Neuronal stem cell (in vitro differentiated cells): ENCODE measurements around the gene MAD1L1.
A peak's percentile ranks its signal among the peaks of the same experiment; 100 is the strongest.

ENCODE experiments used
- DNase-seq: peaks from one replicate; pipeline ENCODE4 v3.0.0-alpha.2; 2013; ENCODE audit warnings: low spot score
- H2AFZ ChIP-seq: one replicate; pipeline ENCODE4 v1.6.1; 2013; ENCODE audit warnings: mild to moderate bottlenecking, low read length, inconsistent platforms
- H2AK5ac ChIP-seq: 2 replicates; pipeline ENCODE4 v1.6.1; 2013; ENCODE audit warnings: low read depth, mild to moderate bottlenecking, inconsistent platforms, low read length, moderate library complexity, mixed read lengths
- H2BK120ac ChIP-seq: 2 replicates; pipeline ENCODE4 v1.6.1; 2013; ENCODE audit warnings: low read depth, mild to moderate bottlenecking, inconsistent platforms, low read length, moderate library complexity, mixed read lengths
- H2BK12ac ChIP-seq: one replicate; pipeline ENCODE4 v1.6.1; 2013; ENCODE audit warnings: low read length, inconsistent platforms
- H2BK15ac ChIP-seq: 2 replicates; pipeline ENCODE4 v1.6.1; 2013; ENCODE audit warnings: mild to moderate bottlenecking, low read length, inconsistent platforms, mixed read lengths
- H2BK5ac ChIP-seq: one replicate; pipeline ENCODE4 v1.6.1; 2013; ENCODE audit warnings: inconsistent platforms, mild to moderate bottlenecking, low read length, moderate library complexity
- H3K14ac ChIP-seq: one replicate; pipeline ENCODE4 v1.6.1; 2013; ENCODE audit warnings: low read length, inconsistent platforms
- H3K18ac ChIP-seq: 2 replicates; pipeline ENCODE4 v1.6.1; 2013; ENCODE audit warnings: low read length, inconsistent platforms
- H3K23ac ChIP-seq: 2 replicates; pipeline ENCODE4 v1.6.1; 2013; ENCODE audit warnings: low read depth, mild to moderate bottlenecking, mixed read lengths, low read length, inconsistent platforms; ENCODE audit not compliant: poor library complexity
- H3K27ac ChIP-seq: replicated peaks from 3 replicates; pipeline ENCODE4 v1.5.1; 2013; ENCODE audit warnings: low read length, inconsistent platforms
- H3K27me3 ChIP-seq, 3 experiments: 2 replicates each; pipeline ENCODE4 v1.6.1; 2013; ENCODE audit warnings: low read length in 3 of 3, mild to moderate bottlenecking in 2 of 3, inconsistent platforms in 1 of 3, low read depth in 1 of 3, mixed read lengths in 1 of 3, moderate library complexity in 1 of 3; ENCODE audit not compliant: control insufficient read depth in 3 of 3, insufficient read depth in 3 of 3
- H3K36me3 ChIP-seq, 2 donors: replicated peaks in 1 of 2; 2 replicates each; pipeline ENCODE4 v1.6.1; 2013; ENCODE audit warnings: low read length in 2 of 2; ENCODE audit not compliant: control insufficient read depth in 2 of 2, insufficient read depth in 2 of 2
- H3K4ac ChIP-seq: 2 replicates; pipeline ENCODE4 v1.6.1; 2013; ENCODE audit warnings: inconsistent platforms, mild to moderate bottlenecking, low read length, moderate library complexity
- H3K4me1 ChIP-seq, 2 donors: 1 replicate in 1 of 2; 2 replicates in 1 of 2; pipeline ENCODE4 v1.6.1; 2013; ENCODE audit warnings: low read length in 2 of 2, low read depth in 1 of 2; ENCODE audit not compliant: control insufficient read depth in 2 of 2, insufficient read depth in 1 of 2
- H3K4me2 ChIP-seq: one replicate; pipeline ENCODE4 v1.6.1; 2013; ENCODE audit warnings: mild to moderate bottlenecking, low read length, inconsistent platforms; ENCODE audit not compliant: insufficient read depth, poor library complexity, severe bottlenecking
- H3K4me3 ChIP-seq, 2 donors: 2 replicates each; pipeline ENCODE4 v1.5.1; 2013; ENCODE audit warnings: low read length in 2 of 2, mild to moderate bottlenecking in 2 of 2, inconsistent platforms in 1 of 2, moderate library complexity in 1 of 2
- H3K79me1 ChIP-seq: one replicate; pipeline ENCODE4 v1.6.1; 2013; ENCODE audit warnings: low read depth, mild to moderate bottlenecking, inconsistent platforms, low read length, moderate library complexity
- H3K9ac ChIP-seq: one replicate; pipeline ENCODE4 v1.6.1; 2013; ENCODE audit warnings: mild to moderate bottlenecking, low read depth, low read length, inconsistent platforms; ENCODE audit not compliant: poor library complexity
- H3K9me3 ChIP-seq, 2 donors: replicated peaks in 1 of 2; 2 replicates each; pipeline versions ENCODE3 to v1.6.1; 2013; ENCODE audit warnings: low read length in 2 of 2, mild to moderate bottlenecking in 2 of 2, inconsistent platforms in 1 of 2, low read depth in 1 of 2, mixed read lengths in 1 of 2, moderate library complexity in 1 of 2; ENCODE audit not compliant: control insufficient read depth in 2 of 2, insufficient read depth in 1 of 2
- H4K8ac ChIP-seq: one replicate; pipeline ENCODE4 v1.6.1; 2013; ENCODE audit warnings: low read depth, mild to moderate bottlenecking, inconsistent platforms, low read length, moderate library complexity
- H4K91ac ChIP-seq: one replicate; pipeline ENCODE4 v1.6.1; 2013; ENCODE audit warnings: low read length, low read depth, mild to moderate bottlenecking, inconsistent platforms; ENCODE audit not compliant: poor library complexity
- WGBS, 2 donors: extraction: QIAGEN DNeasy Blood & Tissue Kit; methylation state at CpG; one replicate each; pipeline ENCODE4 v1.1.7; 2013; ENCODE audit warnings: missing lambda C conversion rate in 2 of 2, mixed read lengths in 1 of 2; ENCODE audit not compliant: insufficient read length in 2 of 2, insufficient replicate concordance in 1 of 2; ENCODE audit errors: extremely low coverage in 2 of 2; 5-methylcytosine and 5-hydroxymethylcytosine counted together

The MAD1L1 gene

DNA sequence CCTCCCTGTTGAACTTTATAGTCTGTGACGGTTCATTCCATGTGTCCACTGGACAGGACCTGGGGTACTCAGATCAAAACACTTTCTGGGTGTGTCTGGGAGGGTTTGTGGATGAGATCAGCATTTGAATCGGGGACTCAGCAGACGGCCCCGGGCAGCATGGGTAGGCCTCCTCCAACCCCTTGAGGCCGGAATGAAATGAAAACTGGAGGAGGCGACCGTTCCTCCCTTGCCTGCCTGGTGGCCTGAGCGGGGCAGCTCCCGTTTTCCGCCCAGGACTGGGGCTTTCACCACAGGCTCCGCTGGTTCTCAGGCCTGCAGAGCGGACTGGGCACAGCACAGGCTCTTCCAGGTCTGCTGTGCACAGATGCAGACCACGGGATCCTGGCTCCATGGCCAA, 247.7 kb downstream of the MAD1L1 start:
- H2BK12ac ChIP-seq, result no peak overlapping the region
- no peak overlapping the region for H3K23ac ChIP-seq
- H3K18ac ChIP-seq, result no peak overlapping the region
- H3K4me2 ChIP-seq, result no peak overlapping the region
- H3K79me1 ChIP-seq, result peaks cover 10% of the 10 kb centered on the region
- no peak overlapping the region for H3K14ac ChIP-seq
- H2AK5ac ChIP-seq, result no peak overlapping the region
- no peak overlapping the region for H3K4ac ChIP-seq
- no peaks in the 10 kb centered on the region for H3K4me1 ChIP-seq
- no CpG with 5 or more reads among the region's 13 CpGs for WGBS, 2 donors
- no peak overlapping the region for H3K4me3 ChIP-seq
- H3K27me3 ChIP-seq, result no peaks in the 10 kb centered on the region
- no peak overlapping the region for H4K8ac ChIP-seq
- no peak overlapping the region for H3K27ac ChIP-seq
- no peak overlapping the region for H2BK120ac ChIP-seq
- no peak overlapping the region for H2BK15ac ChIP-seq
- H4K91ac ChIP-seq, result no peak overlapping the region
- H2AFZ ChIP-seq, result no peak overlapping the region
- no peak for DNase-seq
- no peak overlapping the region for H3K9ac ChIP-seq
- H3K9me3 ChIP-seq, result no peaks in the 10 kb centered on the region
- peaks cover under 1 to 2% of the 10 kb centered on the region in 2 donors for H3K36me3 ChIP-seq
- no peak overlapping the region for H2BK5ac ChIP-seq

GRCh38 chr7:1981878-1982230, 250.9 kb downstream of the MAD1L1 start:
- H3K36me3 ChIP-seq, result peaks cover 12 to 16% of the 10 kb centered on the region in 2 donors
- H3K9me3 ChIP-seq, result peaks cover 7 to 11% of the 10 kb centered on the region in 2 donors
- DNase-seq, result no peak
- H3K4me2 ChIP-seq, result no peak overlapping the region
- H3K4ac ChIP-seq, result no peak overlapping the region
- H3K79me1 ChIP-seq, result peaks cover 2% of the 10 kb centered on the region
- H2AK5ac ChIP-seq, result no peak overlapping the region
- H3K18ac ChIP-seq, result no peak overlapping the region
- H3K4me1 ChIP-seq, result no peaks in the 10 kb centered on the region
- no peaks in the 10 kb centered on the region for H3K27me3 ChIP-seq
- H2BK15ac ChIP-seq, result no peak overlapping the region
- H3K23ac ChIP-seq, result no peak overlapping the region
- no peak overlapping the region for H4K8ac ChIP-seq
- H4K91ac ChIP-seq, result no peak overlapping the region
- no peak overlapping the region for H3K14ac ChIP-seq
- no peak overlapping the region for H2BK5ac ChIP-seq
- no CpG with 5 or more reads among the region's 6 CpGs for WGBS, 2 donors
- H2AFZ ChIP-seq, result no peak overlapping the region
- no peak overlapping the region for H3K9ac ChIP-seq
- no peak overlapping the region for H3K4me3 ChIP-seq
- H2BK12ac ChIP-seq, result no peak overlapping the region
- H2BK120ac ChIP-seq, result no peak overlapping the region
- no peak overlapping the region for H3K27ac ChIP-seq

DNA sequence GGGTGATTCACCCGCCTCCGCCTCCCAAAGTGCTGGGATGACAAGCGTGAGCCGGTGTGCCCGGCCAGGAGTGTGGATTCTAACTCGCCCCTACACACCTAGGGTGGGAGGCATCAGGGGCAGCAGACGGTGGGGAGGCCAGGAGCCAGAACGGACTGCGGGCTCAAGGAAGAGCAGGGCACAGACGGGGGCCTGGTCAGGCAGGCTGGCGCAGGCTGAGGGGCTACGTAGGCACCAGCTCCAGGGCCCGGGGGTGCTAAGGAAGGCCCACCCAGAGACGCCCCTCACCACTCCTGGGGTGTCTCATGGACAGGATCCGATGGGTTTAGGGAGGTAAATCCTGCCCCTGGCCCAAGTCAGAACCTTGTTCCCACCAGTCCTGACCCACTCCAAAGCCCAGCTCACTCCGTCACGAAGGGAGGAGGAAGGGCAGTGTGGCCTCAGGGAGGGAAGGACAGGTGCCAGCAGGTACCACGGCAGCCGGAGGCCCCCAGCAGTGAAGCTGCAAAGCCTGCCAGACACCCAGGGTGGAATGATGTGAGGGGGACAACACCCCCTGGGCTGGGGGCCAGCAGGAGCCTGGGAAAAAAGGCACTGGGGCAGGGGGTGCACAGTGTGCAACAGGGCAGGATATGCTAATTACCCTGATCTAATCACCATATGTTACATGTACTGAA, 251.4 kb downstream of the MAD1L1 start:
- peak overlapping the region; percentile 23 for H3K4ac ChIP-seq
- H3K36me3 ChIP-seq, result peaks cover 12 to 16% of the 10 kb centered on the region in 2 donors
- H3K14ac ChIP-seq, result peak overlapping the region; percentile 38
- no peak overlapping the region for H3K4me3 ChIP-seq
- no peak for DNase-seq
- H2BK5ac ChIP-seq, result peak overlapping the region; percentile 53
- H3K4me1 ChIP-seq, result no peaks in the 10 kb centered on the region
- no peak overlapping the region for H2AK5ac ChIP-seq
- H3K27ac ChIP-seq, result no peak overlapping the region
- WGBS, 2 donors, result no CpG with 5 or more reads among the region's 19 CpGs
- no peak overlapping the region for H3K4me2 ChIP-seq
- no peak overlapping the region for H2BK12ac ChIP-seq
- peaks cover 7 to 11% of the 10 kb centered on the region in 2 donors for H3K9me3 ChIP-seq
- no peak overlapping the region for H4K91ac ChIP-seq
- no peak overlapping the region for H2BK15ac ChIP-seq
- no peak overlapping the region for H4K8ac ChIP-seq
- no peaks in the 10 kb centered on the region for H3K27me3 ChIP-seq
- no peak overlapping the region for H2AFZ ChIP-seq
- no peak overlapping the region for H2BK120ac ChIP-seq
- no peak overlapping the region for H3K23ac ChIP-seq
- peak overlapping the region; percentile 71 for H3K18ac ChIP-seq
- peaks cover 2% of the 10 kb centered on the region for H3K79me1 ChIP-seq
- peak overlapping the region; percentile 9 for H3K9ac ChIP-seq

- Histone ChIP-seq H3K9ac (peak overlapping the region; percentile 47), H2AFZ (no peak overlapping the region), H4K91ac (no peak overlapping the region), H4K8ac (no peak overlapping the region), H3K4me2 (no peak overlapping the region), H2BK5ac (no peak overlapping the region), H3K14ac (peak overlapping the region; percentile 8), H2BK12ac (peak overlapping the region; percentile 41), H3K4ac (no peak overlapping the region), H3K4me3 (no peak overlapping the region), H3K4me1 (no peaks in the 10 kb centered on the region), H3K79me1 (peaks cover 2% of the 10 kb centered on the region), H2BK15ac (no peak overlapping the region), H2AK5ac (peak overlapping the region; percentile 17), H3K9me3 (peaks cover 7 to 11% of the 10 kb centered on the region in 2 donors), H3K27me3 (no peaks in the 10 kb centered on the region), H2BK120ac (no peak overlapping the region), H3K27ac (no peak overlapping the region), H3K23ac (no peak overlapping the region), H3K18ac (peak overlapping the region; percentile 54), H3K36me3 (peaks cover 14 to 16% of the 10 kb centered on the region in 2 donors)
- DNase-seq, result no peak
- WGBS, 2 donors, result no CpG with 5 or more reads among the region's 40 CpGs
Measured at GRCh38 chr7:1979591-1980560, 252.9 kb downstream of the MAD1L1 start.
